ENCODE results near the gene SMPD3.

SMPD3 gene

DNA sequence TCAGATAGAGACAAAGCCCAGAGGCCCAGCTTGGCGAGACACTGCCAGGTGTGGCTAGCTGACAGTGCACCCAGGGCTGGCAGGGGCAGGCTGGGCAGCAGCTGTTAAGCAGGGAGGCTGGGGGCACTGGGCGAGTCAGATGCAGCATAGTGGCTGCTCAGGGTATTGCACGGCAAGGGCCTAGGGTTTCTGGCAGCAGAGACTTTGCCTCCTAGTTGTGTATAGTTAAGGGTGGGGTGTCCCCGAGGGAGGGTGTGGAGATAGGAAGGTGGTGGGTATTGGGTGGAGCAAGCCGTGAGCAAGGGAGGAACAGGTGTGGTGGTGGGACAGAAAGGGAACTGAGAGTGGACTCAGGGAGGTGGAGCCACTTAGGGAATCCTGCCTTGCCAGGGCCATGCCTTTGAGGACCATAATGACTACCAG, 66.0 kb downstream of the SMPD3 start:
- DNase-seq (ENCODE audit: low read depth in 2 of 2) = no peak

DNA sequence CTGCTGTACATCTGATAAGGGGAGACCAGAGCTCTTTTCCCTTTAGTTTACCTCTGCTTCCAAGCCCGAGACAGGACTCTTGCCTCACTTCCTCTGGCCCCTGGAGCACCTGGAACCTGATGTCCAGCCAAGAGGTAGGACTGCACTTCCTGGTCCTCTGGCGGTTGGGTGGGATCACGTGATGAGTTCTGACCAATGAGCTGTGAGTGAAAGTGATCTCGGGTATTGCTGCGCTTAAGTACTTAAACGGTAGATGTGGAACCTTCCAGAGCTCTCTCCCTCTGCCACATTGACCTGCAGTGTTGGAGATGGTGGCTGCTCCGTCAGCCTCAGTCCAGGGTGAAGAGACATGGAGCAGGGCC, 67.0 kb downstream of the SMPD3 start:
- no peak for DNase-seq (ENCODE audit: low read depth in 2 of 2)

DNA sequence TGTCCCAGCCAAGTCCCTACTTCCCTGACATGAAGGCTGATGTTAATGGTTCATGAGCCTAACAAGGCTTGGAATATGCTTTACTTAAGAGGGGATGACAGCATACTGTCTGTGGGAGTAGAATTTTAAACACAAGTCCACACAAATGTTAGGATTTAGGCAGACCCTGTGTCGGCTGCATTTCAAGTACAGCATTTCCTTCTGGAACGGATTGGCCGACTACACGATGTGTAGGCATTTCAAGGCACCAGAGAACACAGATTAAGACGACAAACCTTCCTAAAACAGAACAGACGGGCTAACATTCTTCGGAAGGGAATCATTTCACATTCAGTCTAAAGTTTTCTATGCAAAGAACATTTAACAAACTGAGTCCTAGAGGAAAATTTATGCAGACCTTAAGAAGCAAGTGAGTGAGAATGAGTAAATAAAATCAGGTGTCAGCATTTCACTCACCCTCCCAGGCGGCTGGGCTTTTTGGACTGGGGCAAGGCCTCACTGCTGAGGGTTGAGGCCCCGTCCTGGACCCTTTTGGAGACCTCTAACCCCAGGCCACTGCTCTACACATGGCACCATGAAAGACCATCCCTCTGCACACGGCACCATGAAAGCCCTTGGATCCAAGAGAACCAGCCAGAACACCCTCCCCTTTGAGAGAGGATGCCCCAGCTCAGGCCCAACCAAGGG, 67.5 kb downstream of the SMPD3 start:
- DNase-seq (ENCODE audit: low read depth in 2 of 2) = no peak

DNA sequence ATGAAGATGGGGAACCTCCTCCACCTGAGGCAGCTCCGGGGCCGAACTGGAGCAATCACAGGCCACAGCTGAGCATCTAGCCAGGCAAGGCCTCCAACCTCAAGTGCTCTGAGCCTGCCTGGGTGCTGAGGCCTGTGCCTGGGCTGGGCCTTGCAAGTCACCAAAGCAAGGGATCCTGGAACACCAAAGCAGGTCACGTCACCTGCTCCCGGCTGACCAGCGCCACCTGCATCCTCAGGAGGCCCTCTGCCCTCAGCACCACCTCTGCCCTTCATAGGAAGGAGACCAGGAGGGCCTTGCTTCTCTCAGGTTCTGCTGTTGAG, 68.0 kb downstream of the SMPD3 start:
- no peak for DNase-seq (ENCODE audit: low read depth in 2 of 2)

DNA sequence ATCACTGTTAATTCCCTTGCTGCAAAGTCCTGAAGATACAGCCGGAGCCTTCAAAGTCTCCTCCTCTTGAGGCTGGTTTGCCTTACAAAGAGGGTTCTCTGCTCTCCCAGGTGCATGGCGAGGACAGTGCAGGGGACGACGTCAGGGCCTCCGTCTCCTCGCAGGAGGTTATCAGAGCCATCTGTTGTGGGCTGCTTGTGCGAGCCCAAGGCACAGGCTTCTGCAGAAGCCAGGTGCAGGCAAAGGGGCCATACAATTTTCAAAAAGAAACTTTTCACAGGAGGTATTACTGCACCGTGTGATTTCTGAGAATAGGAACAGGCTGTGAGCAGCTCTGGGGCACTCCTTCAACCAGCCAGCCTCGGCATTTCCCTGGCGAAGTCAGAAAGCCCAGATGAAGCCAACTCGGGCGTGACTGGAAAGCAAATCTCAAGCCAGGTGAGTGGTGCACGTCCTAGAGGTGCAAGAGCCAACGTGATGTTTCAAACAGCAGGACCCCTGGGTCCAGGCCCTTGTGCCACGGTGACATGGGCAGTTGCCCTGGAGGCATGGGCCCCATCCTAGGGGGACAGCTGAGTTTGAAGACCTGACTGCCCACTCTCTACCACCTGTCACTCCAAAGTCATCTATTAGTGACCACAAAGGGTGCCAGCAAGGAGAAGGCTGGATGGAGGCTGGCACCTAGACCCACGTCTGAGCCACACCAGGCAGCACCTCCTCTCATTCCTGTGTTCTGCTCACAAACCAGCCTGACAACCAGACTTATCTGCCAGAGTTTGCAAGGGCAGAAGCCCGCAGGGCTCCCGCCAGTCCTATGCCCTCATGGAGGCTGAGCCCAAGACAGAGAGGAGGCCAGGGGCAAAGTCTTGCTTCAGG, 68.6 kb downstream of the SMPD3 start:
- no peak for DNase-seq (ENCODE audit: low read depth in 2 of 2)

DNA sequence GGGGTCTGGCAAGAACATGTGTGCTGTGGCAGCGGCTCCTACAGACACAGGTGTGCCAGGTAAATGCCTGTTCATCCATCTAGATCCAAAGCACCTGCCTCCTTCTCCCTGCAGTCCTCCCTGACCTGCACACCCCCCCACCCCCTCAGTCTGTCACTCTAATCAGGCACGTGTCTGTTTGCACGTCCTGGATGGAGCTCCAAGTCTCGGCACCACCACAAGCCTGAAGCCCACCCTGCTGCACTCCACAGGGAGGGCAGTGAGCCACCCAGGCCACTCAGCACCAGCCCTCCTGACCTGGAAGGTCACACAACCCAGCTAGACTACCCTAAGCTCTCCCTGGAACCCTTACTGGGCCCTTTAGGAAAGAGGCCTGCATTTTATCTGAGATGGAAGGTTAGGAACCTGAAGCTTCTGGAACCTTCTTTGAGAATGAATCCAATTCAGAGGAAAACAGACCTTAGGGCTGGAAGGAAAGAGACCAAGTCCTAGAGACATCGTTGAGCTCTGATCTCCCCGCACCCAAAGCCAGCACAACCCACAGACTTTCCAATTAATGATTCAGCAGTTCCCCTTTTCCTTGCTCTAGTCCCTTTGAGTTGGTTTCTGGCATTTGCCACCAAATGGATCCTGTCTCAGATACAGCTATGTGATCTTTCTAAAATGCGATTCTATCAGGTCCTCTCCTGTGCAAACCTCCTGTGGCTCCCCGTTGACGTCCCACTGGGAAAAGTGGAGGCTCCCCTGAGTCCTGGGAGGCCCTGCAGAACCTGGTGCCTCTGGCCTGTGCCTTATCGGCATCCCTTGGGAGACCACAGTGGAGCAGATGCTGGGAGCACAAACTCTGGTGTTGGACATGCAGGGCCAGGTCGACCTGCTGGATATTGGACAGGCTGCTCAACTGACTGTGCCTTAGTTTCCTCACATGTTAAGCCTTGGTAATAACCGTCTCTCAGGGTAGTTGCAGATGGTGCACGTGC, 69.6 kb downstream of the SMPD3 start:
- DNase-seq (ENCODE audit: low read depth in 2 of 2) = no peak

DNA sequence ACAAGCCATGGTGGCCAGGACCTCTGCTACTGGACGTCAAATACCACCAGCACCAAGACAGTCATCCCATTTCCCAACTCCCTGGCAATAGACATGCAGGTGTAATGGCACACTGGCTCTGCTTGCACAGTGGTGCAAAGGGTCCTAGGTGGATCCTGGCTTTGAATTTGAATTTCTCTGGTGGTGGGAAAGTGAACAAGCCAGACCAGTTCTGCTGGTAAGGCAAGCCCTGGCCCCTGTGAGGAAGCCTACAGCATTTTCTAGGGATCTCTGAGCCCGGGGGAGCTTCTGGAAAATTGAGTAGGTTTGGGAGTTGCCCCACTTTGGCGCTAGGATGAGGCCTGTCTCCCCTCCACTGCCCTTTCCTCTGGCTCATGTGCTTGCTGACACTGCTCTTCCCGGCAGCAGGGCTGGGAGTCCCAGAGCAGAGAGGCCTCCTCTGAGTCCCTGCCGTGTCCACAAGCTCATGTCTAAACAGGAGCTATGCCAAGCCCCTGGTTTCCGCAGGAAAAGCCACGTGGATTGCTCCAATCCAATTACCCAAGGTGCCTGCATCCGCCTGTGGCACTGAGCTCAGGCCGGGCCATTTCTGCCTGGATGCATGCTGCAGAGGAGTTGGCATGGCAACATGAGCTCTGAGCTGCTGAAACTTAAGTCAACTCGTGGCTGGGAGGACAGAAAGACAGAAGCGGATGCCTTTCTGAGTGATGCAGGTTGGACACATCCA, 70.5 kb downstream of the SMPD3 start:
- DNase-seq (ENCODE audit: low read depth in 2 of 2) = no peak

DNA sequence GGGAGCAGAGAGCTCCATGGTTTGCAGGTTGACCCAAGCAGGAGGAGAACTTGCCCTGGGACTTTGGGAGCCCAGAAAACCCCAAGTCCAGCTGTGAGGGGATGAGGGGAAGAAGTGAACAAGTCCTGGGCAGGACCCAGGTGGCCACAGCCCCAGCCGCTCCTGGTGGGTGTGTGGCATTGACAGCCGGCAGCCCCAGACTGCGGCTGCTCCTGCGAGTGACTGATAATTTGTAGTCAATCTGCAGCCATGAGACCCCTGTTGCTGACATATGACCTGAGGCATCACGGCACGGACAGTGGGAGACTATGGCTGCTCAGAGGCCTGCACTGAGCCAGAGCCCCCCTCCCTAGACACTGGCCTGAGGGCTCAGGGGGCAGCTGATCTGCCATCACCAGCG, 71.1 kb downstream of the SMPD3 start:
- no peak for DNase-seq (ENCODE audit: low read depth in 2 of 2)

DNA sequence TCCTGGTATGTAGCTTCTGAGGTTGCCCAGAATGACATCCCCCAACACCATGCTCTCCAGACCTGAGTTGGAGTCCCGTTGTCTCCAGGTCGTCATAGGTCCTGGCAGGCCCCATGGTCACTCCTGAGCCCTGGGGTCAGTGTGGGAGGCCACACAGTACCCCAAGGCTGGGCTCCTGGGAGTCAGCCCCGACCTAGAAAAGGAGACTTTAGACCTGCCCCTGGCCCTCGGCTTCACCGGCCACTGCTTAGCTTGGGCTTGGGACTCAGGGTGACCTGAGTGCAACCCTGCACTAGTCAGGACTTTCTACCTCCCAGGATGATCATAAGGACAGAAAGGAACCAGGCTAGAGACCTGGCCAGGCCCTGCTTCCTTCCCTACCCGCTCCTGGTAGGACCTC, 71.7 kb downstream of the SMPD3 start:
- no peak for DNase-seq (ENCODE audit: low read depth in 2 of 2)

DNA sequence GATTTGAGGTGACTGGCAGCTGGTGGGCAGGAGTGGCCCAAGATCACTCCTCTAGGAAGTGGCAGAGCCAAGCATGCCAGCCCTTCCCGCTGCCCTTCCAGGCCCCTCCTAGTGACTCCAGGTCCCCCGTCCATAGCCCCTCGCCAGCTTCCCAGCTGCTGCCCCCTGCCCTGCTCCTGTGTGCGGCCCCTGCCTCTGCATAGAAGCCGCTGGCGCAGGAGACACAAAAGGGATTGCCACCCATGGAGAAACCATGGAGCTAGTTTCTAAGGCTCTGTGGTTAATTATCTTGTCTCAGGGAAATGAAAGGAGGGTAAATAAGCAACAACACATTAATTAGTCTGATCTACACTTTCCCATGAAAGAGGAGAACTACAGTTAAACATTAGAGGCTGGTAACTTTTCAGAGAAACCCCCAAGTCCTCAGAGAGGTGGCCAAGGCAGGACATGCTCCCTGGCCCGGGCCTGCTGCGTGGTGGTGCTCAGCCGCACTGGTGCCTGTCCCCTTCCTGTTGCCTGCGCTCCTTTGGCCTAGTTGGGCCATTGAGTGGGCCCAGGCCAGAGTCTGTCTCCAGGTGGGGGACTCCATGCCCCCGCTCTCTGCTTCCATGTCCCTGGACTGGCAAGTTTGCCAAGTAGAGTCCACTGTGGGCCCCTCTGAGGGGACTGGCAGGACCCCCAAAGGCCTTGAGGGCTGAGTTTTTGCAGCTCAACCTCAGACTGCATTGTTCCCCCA, 72.3 kb downstream of the SMPD3 start:
- DNase-seq (ENCODE audit: low read depth in 2 of 2) = no peak

DNA sequence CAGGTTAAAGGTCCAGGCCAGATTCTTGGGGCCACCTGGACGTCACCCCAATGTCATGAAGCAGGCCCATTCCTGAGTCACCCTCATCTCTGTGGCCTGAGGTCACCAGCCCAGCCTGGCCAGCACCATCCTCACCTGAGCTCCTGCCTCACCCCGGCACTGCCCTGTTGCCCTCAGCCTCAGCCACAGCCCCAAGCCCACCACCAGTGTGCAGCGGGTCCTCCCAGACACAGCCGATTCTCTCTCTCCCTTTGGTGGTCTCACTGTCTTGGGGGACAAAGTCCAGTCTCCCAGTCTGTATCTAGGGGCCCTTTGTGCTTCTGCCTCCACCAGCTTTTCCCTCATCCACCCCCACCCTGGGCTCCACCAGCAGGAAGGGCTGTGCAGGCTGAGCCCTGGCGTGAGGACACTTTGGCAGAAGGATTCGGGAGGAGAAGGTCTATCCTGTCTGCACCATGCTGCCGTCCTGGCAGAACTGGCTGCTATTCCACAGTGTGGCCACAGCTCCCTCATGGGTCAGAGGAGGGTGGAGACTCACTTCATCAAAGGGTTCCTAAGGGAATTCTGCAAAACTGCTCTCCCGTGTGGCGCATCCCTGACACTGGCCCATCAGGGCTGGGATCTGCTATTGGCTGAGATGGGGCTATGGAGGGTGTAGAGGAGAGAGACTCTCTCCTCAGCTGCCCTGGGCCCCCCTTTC, 73.2 kb downstream of the SMPD3 start:
- DNase-seq (ENCODE audit: low read depth in 2 of 2) = no peak

DNA sequence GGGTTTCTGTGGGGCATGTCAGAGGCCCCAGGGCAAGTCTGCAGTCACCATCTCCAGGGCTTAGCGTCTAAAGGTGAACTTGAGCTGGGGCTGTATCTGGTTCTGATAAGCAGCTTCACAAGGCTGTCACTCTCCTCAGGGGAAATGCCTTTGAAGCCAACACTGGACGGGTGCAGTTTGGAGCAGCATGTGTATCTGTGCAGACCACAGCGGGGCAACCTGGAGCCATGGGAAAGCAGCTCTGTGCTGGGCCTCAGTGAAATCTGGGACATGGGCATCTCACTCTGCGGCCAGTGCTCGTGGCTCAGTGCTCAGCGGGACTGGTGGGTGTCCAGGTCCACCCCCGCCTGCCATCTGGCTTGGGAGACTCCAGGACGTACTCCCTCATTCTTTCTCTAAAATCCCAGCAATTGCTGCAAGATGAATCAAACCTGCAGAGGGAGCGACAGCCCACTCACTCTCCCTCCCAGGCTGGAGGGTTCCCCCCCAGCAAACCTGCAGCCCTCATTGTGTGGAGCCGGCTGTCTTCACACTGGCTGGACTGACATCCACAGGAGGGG, 74.0 kb downstream of the SMPD3 start:
- DNase-seq (ENCODE audit: low read depth in 2 of 2) = no peak

DNA sequence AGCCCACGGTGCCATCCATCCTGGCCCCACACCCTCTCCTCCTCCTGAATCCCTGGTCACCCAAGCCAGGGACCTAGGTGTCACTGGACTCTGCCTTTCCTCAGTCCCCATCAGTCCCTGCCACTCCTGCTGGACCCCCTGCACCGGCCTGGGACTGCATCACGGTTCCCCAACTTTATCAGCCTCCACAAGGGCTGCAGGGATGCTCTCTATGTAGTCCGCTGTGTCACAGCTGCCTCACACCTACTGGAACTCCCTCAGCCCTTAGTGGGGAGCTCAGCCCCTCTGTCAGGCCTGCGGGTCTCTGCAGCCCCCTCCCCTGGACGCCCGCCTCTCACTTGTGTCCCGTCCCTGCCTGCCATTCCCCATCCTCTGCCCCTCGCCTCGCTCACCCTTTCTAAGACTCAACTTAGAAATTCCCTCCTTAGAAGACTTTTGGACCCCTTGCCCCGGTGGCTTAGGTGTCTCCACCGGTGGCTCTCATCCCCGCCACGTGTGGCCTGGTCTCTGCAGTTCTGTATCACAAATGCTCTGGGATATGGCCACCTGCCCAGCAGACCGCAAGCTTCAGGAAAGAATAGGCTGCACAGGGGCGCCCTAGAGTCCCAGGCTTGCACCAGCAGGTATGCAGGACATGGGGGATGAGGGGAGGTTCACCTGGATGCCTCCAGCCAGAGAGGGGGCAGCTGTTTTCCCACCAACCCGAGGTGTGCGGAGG, 74.6 kb downstream of the SMPD3 start:
- DNase-seq (ENCODE audit: low read depth in 2 of 2) = no peak

DNA sequence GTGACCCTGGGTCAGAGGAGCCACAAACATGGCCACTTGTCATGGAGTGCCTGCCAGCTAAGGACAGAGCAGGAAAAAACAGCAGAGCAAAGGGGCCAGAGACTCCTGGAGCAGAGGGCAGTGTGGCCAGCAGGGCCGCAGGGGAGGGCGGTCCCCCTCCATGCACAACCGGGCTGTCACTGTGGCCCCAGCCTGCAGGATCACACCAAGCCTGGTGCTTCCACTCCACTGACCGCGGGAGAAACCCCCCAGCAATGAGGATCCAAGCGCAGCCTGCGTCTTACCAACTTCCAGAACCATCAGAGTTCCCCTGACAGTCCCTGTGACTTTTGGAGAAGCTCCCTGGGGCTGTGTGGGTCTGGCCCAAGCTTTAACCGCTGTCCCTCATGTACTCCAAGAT, 75.5 kb downstream of the SMPD3 start:
- no peak for DNase-seq (ENCODE audit: low read depth in 2 of 2)

DNA sequence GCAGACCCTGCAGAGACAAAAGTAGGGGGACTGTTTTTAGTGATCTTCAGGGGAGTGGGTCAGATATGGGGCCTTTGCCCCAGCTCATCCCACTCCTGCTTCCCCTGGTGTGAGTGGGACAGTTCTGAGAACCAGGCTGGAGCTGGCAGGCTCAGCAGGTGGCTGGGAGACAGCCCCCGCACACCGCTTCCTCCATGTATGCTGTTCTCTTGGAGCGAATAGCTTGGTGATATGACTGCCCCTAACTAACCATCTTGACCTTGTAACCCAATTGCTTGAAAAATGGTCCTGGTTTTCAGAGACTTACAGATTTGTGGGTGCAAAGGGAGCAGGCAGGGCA, 76.0 kb downstream of the SMPD3 start:
- DNase-seq (ENCODE audit: low read depth in 2 of 2) = no peak

DNA sequence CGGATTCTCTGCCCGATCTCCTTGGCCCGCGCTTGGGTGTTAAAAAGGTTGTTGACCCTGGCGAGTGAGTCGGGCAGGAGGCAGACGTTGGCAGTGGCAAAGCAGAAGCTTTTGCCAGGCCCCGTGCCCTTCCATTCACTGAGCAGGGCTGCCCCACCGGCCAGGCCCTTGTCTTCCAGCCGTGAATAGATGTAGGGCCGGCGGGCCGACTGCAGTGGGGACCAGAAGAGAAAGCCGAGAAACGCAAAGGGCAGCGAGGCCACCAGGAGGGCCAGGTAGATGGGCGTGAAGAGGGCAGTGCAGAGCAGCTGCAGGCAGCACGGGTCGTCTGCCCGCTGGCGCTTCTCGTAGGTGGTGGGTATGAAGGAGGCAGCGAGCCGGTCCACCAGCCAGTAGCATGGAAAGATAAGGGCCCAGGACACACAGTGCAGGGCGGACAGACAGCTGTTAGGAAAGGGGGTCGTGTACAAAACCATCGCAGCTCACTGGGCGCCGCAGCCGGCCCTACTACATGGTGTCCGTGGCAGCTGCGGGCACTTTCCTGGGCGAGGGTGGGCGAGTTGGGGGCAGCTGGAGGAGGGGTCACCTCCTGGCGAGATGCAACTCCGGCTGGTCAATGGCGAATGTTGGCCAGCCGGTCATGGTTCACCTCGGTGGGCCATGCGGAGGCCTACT, 76.5 kb downstream of the SMPD3 start:
- no peak for DNase-seq (ENCODE audit: low read depth in 2 of 2)

DNA sequence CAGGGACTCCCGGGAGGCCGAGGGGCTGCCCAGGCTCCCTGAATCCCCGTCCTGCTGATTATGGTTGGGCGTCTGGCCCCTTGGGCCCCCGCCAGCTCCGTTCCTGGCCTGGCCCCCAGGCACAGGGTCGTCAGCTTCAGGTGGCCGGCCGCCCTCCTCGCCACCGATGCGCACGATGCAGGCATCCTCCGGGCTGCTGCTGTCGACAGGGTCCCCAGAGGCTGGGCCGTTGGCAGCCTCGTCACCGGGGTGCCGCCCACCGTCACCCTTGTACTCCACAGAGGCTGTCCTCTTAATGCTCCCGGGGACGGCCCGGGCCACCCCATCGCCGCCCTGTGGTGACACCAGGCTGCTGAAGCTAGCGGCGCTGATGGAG, 77.0 kb downstream of the SMPD3 start:
- no peak for DNase-seq (ENCODE audit: low read depth in 2 of 2)

DNA sequence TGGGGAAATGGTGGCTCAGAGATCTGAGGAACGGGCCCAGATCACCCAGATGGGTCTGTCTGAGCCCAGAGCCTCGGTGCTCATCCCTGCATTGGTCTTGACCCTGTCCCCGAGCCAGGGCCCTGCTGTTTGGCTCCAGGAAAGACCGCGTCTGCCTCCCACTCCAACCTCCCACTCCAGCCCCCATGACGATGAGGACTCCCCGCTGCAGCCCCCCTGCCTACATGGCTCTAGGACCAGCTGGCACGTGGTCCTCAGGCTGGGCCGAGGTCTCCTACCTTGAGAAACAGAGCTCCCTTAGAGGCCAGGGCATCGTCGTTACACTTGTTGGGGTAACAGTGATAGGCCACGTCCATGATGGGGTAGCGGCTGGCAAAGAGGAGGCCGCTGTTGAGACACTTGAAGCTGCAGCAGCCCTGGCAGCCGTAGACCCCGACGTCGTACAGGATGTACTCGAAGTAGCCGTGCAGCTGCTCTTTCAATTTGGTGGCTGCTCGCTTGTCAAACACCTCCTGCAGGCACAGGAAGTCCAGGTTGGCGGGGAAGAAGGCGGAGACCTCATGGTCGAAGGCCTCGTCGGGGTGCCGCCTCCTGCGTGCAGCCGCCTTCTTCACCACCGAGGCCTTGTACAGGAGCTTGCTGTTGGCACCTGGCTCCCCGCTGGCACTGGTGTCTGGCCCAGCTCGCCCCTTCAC, 77.6 kb downstream of the SMPD3 start:
- DNase-seq (ENCODE audit: low read depth in 2 of 2) = no peak
